ENCODE data around the gene ADAM12.

The ADAM12 gene

DNA sequence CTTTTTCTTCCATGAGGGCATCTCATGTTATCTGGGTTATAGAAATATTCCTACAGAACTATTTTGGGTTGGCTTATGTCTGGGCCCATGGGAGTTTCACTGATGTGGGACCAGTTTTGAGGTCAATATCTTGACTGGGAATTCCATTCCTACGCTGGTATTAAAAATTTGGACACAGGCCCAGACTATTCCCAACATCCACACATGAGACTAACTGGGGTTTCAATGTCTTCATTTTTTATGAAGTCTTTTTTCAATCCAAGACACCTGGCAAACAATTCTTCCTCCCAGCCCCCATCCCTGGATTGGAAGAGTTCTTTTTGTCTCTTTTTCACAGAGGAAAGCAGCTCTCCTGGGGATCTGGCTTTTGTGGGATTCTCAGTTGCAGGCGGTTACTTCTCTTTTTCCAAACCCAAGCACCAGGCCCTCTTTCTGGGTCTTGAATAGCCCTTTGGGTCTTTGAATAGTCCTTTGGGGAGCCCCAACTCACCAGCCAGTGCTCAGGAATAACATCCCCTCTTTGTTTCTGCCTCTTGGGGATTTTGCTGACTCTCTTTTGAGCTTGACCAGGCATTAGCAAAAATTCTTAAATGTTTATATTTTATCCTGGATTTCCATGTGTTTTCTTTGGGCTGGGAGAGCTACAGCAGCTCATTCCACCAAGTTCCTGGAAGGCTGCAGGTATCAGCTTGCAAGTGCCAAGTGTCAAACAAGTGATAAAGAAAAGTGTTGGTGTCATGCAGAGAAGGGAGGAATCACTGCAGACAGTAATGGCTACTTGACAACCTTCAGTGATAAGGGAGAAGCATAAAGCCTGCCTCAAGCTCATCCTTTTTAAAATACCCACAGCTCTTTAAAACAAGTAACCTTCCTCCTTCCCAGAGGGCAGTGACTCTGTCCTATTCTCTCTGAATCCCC, 234.3 kb downstream of the ADAM12 start:
- TF ChIP-seq, protein P1, sequence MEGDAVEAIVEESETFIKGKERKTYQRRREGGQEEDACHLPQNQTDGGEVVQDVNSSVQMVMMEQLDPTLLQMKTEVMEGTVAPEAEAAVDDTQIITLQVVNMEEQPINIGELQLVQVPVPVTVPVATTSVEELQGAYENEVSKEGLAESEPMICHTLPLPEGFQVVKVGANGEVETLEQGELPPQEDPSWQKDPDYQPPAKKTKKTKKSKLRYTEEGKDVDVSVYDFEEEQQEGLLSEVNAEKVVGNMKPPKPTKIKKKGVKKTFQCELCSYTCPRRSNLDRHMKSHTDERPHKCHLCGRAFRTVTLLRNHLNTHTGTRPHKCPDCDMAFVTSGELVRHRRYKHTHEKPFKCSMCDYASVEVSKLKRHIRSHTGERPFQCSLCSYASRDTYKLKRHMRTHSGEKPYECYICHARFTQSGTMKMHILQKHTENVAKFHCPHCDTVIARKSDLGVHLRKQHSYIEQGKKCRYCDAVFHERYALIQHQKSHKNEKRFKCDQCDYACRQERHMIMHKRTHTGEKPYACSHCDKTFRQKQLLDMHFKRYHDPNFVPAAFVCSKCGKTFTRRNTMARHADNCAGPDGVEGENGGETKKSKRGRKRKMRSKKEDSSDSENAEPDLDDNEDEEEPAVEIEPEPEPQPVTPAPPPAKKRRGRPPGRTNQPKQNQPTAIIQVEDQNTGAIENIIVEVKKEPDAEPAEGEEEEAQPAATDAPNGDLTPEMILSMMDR (IDR thresholded peaks at IDR 0.05; ENCODE audit: insufficient read depth, missing control alignments), result no peak
- no peak for FAIRE-seq
- no peak for DNase-seq (ENCODE audit: insufficient read length, low spot score)

DNA sequence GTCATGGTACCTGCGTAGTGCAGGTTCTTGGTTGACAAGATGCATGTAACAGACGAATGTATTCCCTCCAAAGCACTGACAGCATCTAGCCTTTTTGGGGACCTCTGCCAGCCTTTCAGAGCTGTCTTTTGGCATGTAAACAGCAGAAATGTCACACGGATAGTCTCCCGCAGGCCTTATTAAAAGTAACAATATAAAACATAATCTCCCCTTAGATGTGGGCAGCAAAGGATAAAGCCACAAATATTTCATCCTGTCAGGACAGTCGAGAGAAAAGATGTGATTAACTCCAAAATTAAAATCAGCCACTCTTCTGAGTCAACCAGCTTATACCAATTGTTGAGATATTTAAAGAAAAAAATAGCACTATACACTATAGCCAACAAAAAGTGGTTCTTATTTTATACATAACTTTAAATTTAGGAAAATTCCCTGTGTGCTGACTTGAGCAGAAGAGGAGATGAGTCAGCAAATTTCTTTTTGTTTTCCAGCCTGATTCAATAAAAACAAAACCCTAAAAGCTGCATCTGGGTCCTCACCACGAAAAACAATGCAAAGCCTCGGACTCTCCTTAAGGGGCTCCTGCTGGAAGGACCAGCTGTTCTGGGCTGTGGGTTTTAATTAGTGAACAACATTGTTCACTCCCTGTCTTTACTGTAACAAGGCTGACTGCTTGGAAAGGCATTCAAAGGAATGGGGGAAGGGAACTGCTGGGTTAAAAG, 240.2 kb downstream of the ADAM12 start:
- DNase-seq (ENCODE audit: insufficient read length, low spot score), result no peak
- TF ChIP-seq, protein P1 (IDR thresholded peaks at IDR 0.05; ENCODE audit: insufficient read depth, missing control alignments), result no peak
- FAIRE-seq, result no peak

DNA sequence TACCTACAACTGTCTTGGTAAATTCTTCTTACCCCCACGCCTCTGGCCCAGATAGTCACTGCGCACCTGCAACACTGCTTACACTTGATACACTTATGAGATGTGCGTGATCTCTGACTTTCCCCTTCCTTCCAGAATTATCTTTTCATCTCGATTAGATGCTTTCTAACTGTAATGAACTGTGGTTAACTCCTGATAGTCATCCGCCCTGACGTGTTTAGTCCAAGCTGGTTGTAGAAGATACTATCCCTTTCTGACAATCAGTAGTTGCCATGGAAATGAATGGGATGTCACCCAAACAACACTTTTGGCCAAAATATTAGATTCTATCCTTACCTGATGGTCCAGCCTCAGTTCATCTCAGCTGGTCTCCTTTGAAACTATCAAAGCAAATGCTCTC, 241.5 kb downstream of the ADAM12 start:
- TF ChIP-seq, protein P1 (IDR thresholded peaks at IDR 0.05; ENCODE audit: insufficient read depth, missing control alignments), result no peak
- DNase-seq (ENCODE audit: insufficient read length, low spot score), result no peak
- FAIRE-seq, result no peak

DNA sequence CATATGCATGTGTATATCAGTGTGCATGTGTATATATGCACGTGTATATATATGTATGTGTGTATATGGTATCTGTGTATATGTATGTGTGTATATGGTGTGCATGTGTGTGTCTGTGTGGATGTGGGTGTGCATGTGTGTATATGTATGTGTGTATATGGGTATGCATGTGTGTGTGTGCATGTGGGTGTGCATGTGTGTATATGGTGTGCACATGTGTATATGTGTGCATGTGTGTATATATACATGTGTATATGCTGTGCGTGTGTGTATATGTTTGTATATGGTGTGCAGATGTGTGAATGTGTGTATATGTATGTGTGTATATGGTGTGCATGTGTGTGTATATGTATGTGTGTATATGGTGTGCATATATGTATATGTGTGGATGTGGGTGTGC, 245.2 kb downstream of the ADAM12 start:
- TF ChIP-seq, protein P1 (IDR thresholded peaks at IDR 0.05; ENCODE audit: insufficient read depth, missing control alignments), result no peak
- DNase-seq (ENCODE audit: insufficient read length, low spot score), result no peak
- FAIRE-seq, result no peak

DNA sequence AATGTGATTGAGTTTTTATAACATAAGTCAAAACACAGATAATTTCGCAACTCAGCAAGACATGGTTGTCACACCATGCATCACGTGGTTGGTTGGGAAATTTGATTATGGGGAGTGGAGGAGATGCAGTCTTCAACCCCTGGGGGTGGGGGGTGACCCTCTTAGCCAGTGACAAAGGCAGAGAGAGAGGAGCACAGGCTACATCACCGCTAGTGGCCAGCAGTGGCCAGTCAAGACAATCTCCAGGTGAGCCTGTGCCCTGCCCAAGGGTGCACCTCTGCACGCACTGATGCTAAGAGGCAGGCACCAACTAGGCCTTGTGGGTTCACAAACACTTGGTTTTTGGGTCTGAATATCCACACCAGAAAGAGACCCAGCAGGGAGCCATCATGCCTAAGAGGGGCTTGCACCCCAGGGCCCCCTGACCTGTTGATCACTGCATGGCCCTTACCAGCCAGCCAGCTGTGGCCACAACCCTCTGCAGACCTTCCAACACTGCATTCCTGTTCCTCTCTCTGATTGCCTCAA, 247.5 kb downstream of the ADAM12 start:
- TF ChIP-seq, protein P1 (IDR thresholded peaks at IDR 0.05; ENCODE audit: insufficient read depth, missing control alignments), result no peak
- FAIRE-seq, result no peak
- DNase-seq (ENCODE audit: insufficient read length, low spot score), result no peak

DNA sequence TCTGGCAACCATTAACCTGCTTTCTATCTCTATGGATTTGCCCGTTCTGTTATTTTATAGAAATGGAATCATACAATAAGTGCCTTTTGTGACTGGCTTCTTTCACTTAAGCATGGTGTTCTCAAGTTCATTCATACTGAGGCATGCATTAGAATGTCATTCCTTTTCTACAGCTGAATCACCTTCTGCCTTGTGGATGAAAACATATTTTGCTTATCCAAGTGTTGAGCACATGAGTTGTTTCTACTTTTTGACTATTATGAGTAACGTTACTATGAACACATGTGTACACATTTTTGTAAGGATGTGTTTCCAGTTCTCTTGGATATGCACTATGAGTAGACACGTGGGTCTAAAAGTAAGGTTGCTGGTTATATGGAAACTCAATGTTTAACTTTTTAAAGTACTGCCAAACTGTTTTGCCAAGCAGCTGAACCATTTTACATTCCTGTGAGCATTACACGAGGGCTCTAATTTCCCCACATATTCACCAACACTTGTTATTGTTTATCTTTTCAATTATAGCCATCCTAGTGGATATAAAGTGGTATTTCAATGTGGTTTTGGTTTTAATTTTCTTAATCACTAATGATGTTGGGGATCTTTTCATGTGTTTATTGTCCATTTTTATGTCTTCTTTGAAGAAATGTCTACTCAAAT, 250.6 kb downstream of the ADAM12 start:
- TF ChIP-seq, protein P1 (IDR thresholded peaks at IDR 0.05; ENCODE audit: insufficient read depth, missing control alignments), result no peak
- DNase-seq (ENCODE audit: insufficient read length, low spot score) (no peak), FAIRE-seq (no peak)
